MCF 10A (cell line): ENCODE measurements around the gene MKRN2. TPM values are rescaled to one million over a fixed set of nuclear protein-coding genes. Genes with fewer than 3 reads are reported as not detected.

Experiments
- BruUV-seq: library from RNA; stranded (reverse); fragments of 400-500 nt; replicated peaks from 2 replicates; lab custom pipeline; 2021; lab: Mats Ljungman, UMichigan
- CTCF ChIA-PET: fragments of 300-600 bp; sonication (Branson Sonifier 250); formaldehyde crosslinking; extraction: SDS; loops from one replicate; lab custom pipeline; 2021; ENCODE audit warnings: antibody characterized with exemption, inconsistent platforms; lab: Yijun Ruan, JAX
- POLR2A ChIA-PET: fragments of 300-600, 350-650 bp; sonication (Branson Sonifier 250); formaldehyde crosslinking; extraction: SDS; loops from one replicate; lab custom pipeline; 2020; ENCODE audit warnings: antibody characterized with exemption, inconsistent platforms; lab: Yijun Ruan, JAX
- DNase-seq: peaks from one replicate; pipeline ENCODE4 v3.0.0-alpha.2; 2018; ENCODE audit not compliant: unreplicated experiment
- H3K27ac Mint-ChIP-seq: one replicate; pipeline ENCODE4 v1.8.0; 2022; ENCODE audit warnings: mild to moderate bottlenecking, low read depth, mixed read lengths; ENCODE audit not compliant: unreplicated experiment
- H3K27me3 Mint-ChIP-seq: one replicate; pipeline ENCODE4 v1.8.0; 2022; ENCODE audit warnings: mixed read lengths; ENCODE audit not compliant: insufficient read depth, unreplicated experiment
- H3K36me3 Mint-ChIP-seq: one replicate; pipeline ENCODE4 v1.8.0; 2022; ENCODE audit warnings: mild to moderate bottlenecking, moderate library complexity, mixed read lengths; ENCODE audit not compliant: insufficient read depth, unreplicated experiment
- H3K4me1 Mint-ChIP-seq: one replicate; pipeline ENCODE4 v1.8.0; 2022; ENCODE audit warnings: mixed read lengths; ENCODE audit not compliant: insufficient read depth, unreplicated experiment
- H3K4me3 Mint-ChIP-seq: one replicate; pipeline ENCODE4 v1.8.0; 2022; ENCODE audit warnings: mild to moderate bottlenecking, moderate library complexity, mixed read lengths; ENCODE audit not compliant: unreplicated experiment
- H3K9me3 Mint-ChIP-seq: one replicate; pipeline ENCODE4 v1.8.0; 2022; ENCODE audit warnings: mixed read lengths; ENCODE audit not compliant: unreplicated experiment
- intact Hi-C: fragments of 100-400 bp; cut with micrococcal nuclease; formaldehyde crosslinking; loops from 2 replicates; pipeline ENCODE4 v1.14.1; 2022
- total RNA-seq: library from RNA; stranded (reverse); gene quantifications from 2 replicates; pipeline ENCODE4 v1.2.3, GENCODE V29; 2022
- TF ChIP-seq, protein P1 (sequence below): fragments of 200-600 bp; IDR thresholded peaks from one replicate; pipeline ENCODE4 v1.8.0; 2022; ENCODE audit warnings: antibody characterized with exemption, mild to moderate bottlenecking; ENCODE audit not compliant: unreplicated experiment

MKRN2 gene
- total RNA-seq, 1 experiment from 2014 or later, result 25.6 TPM

DNA sequence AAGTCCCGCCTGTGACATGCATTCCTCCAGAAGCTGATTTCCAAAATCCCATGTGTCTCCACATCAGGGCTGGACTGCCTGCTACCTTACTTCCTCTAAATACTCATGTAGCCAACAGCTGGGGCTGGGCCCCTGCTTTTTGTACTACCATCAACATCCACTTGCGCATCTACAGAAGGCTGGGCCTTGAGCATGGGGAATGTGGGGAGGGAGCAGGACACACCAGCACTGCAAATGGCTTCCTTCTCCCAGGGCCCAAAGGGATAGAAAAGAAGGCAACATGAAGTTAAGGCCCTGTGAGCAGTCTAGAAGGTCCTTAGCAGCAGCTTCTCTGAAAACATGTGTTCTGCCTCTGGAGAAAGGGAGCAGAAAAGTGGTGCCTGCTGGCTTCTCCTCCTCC lies 27.2 kb downstream of the MKRN2 start:
- H3K27ac Mint-ChIP-seq, result peak overlapping the region; percentile 59
- no peaks in the 10 kb centered on the region for H3K4me1 Mint-ChIP-seq
- H3K27me3 Mint-ChIP-seq, result no peaks in the 10 kb centered on the region
- H3K9me3 Mint-ChIP-seq, result no peaks in the 10 kb centered on the region
- no peak overlapping the region for H3K4me3 Mint-ChIP-seq
- H3K36me3 Mint-ChIP-seq, result peaks cover 97% of the 10 kb centered on the region
- TSS peak; percentile 31 for BruUV-seq
- intact Hi-C loops, result no loop called here
- POLR2A ChIA-PET, result interaction anchor here (0.6 to 3.3 kb wide), 3 partner anchors 26 to 78 kb away, joined by 3 to 12 read pairs (median 3); no protein-coding TSS in a partner anchor
- CTCF ChIA-PET, result no interaction called here
- TF ChIP-seq, protein P1, sequence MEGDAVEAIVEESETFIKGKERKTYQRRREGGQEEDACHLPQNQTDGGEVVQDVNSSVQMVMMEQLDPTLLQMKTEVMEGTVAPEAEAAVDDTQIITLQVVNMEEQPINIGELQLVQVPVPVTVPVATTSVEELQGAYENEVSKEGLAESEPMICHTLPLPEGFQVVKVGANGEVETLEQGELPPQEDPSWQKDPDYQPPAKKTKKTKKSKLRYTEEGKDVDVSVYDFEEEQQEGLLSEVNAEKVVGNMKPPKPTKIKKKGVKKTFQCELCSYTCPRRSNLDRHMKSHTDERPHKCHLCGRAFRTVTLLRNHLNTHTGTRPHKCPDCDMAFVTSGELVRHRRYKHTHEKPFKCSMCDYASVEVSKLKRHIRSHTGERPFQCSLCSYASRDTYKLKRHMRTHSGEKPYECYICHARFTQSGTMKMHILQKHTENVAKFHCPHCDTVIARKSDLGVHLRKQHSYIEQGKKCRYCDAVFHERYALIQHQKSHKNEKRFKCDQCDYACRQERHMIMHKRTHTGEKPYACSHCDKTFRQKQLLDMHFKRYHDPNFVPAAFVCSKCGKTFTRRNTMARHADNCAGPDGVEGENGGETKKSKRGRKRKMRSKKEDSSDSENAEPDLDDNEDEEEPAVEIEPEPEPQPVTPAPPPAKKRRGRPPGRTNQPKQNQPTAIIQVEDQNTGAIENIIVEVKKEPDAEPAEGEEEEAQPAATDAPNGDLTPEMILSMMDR, result no peak
- no peak for DNase-seq

DNA sequence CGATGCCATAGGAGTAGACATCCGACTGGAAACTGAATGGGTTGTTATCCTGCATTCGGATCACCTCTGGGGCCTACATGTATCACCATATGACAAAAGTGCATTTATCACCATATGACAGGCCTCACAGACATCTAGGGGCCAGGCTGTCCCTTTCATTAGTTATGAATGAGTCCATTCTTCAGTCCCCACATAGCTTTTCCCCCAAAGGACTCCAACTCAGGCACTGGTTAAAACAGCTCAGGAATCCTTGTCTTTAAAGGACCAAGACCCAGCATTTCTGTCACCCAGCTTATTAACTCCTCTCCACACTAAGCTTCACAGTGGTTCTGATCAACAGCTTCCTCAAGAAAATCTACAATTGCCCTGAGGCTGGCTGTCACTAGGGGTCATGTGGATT lies 28.3 kb downstream of the MKRN2 start:
- Mint-ChIP-seq H3K36me3 (peaks cover 97% of the 10 kb centered on the region), H3K4me3 (no peak overlapping the region), H3K27me3 (no peaks in the 10 kb centered on the region), H3K9me3 (no peaks in the 10 kb centered on the region), H3K4me1 (no peaks in the 10 kb centered on the region), H3K27ac (peak overlapping the region; percentile 59)
- no peak for DNase-seq
- TF ChIP-seq, protein P1, result no peak
- ChIA-PET POLR2A (interaction anchor here (0.7 to 3.3 kb wide), 4 partner anchors 40 to 655 kb away, joined by 3 to 12 read pairs (median 4); partner anchors contain the start of gene MKRN2OS), CTCF (no interaction called here)
- intact Hi-C loops, result no loop called here
- no TSS peak for BruUV-seq

DNA sequence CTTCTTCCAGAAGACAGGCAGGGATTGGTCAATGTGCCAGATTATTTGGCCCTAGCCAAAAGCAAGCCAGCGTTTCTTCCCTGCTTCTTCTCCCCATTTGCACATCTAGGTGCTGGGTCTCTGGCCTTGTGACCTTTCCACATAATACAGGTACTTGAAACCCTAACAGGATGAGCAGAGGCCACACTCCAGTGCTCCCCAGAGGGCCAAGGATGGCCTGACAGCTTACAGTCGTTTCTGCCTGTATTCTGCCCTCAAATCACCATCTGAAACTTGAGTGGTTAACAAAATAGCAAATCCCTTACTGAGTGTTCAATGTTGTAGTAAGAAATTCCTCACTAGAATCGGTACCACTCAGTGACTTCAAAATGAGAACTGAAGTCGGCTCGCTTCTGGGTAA lies 29.1 kb downstream of the MKRN2 start:
- Mint-ChIP-seq H3K36me3 (peaks cover 97% of the 10 kb centered on the region), H3K27ac (peak overlapping the region; percentile 12)
- intact Hi-C loops, result no loop called here

DNA sequence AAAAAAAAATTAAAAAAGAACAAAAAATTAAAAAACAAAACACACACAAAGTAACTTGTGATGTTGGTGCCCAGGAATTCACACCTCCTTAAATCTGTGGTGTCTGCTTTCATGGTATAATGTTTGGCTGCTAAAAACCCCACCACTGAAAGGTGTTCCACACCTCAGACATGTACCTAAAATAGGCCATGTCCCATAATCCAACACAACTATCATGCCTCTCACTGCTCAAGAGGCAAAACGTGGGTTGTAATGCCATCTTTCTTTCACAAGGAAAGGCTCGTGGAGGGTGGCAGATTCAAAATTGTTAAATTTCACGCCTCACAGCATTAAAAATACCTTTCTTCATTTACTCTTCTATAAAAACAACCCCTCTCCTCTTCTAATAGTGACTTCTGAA lies 29.5 kb downstream of the MKRN2 start:
- Mint-ChIP-seq H3K27ac (no peak overlapping the region), H3K4me3 (no peak overlapping the region), H3K27me3 (no peaks in the 10 kb centered on the region), H3K36me3 (peaks cover 97% of the 10 kb centered on the region), H3K9me3 (no peaks in the 10 kb centered on the region), H3K4me1 (no peaks in the 10 kb centered on the region)
- no peak for DNase-seq
- BruUV-seq, result no TSS peak
- POLR2A ChIA-PET, result no interaction called here
- intact Hi-C loops, result no loop called here
- CTCF ChIA-PET, result interaction anchor here (0.6 to 0.9 kb wide), 2 partner anchors 106 to 399 kb away, joined by 4 read pairs; no protein-coding TSS in a partner anchor
- TF ChIP-seq, protein P1, result no peak

More for the DNA sequence above, 29.1 kb downstream of the MKRN2 start:
- DNase-seq, result no peak
- BruUV-seq, result no TSS peak
- no peaks in the 10 kb centered on the region for H3K4me1 Mint-ChIP-seq
- ChIA-PET POLR2A (no interaction called here), CTCF (no interaction called here)
- no peaks in the 10 kb centered on the region for H3K9me3 Mint-ChIP-seq
- no peaks in the 10 kb centered on the region for H3K27me3 Mint-ChIP-seq
- TF ChIP-seq, protein P1, result no peak
- no peak overlapping the region for H3K4me3 Mint-ChIP-seq
